Raji (cell line): ENCODE data around the gene NRIP2.

Experiments
- POLR2A ChIP-seq: IDR thresholded peaks from 2 replicates; pipeline ENCODE4 v1.6.1; 2011; ENCODE audit warnings: low read depth, low read length, control low read depth; ENCODE audit not compliant: insufficient read depth

NRIP2 gene, protein sequence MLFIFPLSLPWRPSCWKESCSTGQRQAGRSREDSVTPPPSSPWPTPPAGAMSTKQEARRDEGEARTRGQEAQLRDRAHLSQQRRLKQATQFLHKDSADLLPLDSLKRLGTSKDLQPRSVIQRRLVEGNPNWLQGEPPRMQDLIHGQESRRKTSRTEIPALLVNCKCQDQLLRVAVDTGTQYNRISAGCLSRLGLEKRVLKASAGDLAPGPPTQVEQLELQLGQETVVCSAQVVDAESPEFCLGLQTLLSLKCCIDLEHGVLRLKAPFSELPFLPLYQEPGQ

DNA sequence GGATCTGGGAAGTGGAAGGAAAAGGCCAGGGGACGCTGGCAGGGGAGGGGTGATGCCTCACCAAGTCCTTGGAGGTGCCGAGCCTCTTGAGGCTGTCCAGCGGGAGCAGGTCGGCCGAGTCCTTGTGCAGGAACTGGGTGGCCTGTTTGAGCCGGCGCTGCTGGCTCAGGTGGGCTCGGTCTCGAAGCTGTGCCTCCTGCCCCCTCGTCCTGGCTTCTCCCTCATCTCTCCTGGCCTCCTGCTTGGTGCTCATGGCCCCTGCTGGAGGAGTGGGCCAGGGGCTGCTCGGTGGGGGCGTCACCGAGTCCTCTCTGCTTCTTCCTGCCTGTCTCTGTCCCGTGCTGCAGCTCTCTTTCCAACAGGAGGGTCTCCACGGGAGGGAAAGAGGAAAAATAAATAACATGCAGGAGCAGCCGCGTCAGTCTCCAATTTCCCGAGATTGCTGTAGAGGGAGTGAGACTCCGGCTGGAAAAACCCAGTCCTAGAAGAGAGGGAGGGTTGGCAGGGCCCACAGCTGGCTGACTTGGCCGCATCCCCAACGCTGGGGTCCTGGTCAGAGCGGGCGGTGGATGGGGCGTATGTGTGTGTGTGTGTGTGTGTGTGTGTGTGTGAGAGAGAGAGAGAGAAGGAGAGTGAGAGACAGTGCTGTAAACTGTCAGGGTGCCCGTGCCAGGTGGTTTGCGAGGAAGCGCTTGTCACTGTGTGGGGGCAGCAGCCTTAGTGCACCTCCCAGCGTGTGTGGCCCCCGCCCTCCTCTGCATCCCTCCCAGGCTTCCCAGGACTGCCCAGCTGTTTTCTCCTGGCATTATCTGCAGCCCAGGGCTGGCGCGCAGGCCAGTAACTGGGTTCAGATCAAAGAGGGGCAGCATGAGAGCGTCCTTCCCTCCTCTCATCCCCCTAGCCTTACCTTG is at the start of gene NRIP2:
TSS of gene NRIP2 (minus strand) at position 455 of the 911 bp plus-strand sequence. CDS start at position 403, 52 bp downstream.
- TF ChIP-seq POLR2A: no peak

DNA sequence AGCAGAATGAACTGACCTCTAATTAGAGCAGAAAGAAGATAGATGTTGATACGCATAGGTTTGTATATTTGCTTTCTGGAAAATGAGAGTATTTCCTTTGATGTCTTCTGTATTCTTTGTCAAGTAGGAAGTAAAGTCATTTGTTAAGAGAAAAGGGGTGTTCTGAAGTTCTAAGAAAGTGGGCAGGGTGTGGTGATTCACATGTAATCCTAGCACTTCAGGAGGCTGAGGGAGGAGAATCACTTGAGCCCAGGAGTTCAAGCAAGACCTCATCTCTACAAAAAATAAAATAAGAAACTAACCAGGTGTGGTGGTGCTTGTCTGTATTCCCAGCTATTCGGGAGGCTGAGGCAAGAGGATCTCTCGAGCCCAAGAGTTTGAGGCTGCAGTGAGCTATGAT is 45.0 kb upstream of the NRIP2 start:
- no peak for TF ChIP-seq POLR2A

DNA sequence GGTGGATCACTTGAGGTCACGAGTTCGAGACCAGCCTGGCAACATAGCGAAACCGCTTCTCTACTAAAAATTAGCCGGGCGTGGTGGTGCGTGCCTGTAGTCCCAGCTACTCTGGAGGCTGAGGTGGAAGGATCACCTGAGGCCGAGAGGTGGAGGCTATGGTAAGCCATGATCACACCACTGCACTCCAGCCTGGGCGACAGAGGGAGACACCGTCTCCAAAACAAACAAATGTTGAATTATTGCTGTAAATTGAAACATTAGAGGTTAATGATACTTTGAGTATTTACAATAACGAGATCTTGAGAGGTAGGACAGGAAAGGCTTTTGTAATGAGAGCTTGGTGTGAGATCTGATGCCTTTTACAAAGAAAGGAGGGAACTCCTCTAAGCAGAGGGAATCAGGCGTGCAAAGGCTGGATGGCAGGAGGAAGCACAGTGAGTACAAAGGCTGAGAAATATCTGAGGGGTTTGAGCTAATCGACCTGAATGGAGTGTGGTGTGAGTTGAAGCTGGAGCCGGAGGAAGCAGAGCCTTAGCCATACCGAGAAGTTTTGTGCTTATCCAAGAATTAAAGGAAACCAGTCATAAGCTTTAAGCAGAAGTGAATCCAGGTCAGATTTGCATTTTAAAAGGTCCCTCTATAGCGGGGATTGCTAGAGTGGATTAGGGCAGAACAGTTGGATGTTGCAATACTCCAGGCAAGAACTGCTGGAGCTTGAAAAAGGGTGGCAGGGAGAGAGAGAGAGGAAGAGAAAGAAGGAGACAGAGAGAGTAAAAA is 43.3 kb upstream of the NRIP2 start:
- TF ChIP-seq POLR2A: no peak

DNA sequence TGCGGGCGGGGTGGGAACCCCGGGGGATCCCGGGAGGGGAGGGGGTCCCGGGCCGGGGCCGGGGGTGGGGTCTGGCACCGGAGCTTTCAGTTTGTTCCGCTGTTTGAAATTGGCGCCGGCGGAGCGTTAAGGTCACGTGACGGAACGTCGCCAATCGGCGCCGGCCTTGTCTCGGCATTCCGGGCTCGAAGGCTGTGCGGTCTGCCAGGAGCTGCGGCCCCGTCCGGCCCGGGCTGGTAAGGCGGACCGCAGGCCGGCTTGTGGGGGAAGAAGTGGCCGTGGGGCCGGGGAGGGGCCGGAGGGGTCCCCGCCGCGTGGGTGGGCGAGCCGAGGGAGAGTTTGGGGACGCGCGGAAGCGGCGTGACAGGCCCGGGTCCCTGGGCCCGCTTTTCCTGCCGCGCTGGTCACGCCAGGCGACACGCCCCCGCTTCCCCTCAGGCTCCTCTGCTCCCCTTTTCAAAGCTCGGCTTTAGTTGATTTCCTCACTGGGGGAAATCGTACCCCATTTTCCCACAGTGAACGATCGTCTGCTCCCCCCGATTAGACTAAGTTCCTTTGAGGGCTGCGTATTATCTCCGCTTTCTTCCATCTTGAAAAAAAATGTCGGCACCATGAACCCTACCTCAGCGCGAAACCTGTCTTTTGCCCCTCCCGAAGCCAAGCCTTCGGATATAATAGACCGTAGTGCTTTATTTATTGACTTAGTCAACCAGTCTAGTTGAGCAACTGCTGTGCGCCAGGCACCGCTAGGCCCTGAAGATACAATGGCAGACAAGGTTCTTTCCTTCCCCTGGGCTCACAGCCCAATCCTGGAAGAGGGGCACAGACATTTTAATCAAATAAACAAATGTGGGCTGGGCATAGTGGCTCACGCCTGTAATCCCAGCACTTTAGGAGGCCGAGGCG is 42.5 kb upstream of the NRIP2 start, which contains the start of the genes FOXM1 and RHNO1:
TSS of gene FOXM1 (minus strand) at position 128 of the 906 bp plus-strand sequence. CDS start 2,696 bp downstream, outside the sequence.
TSS of gene RHNO1 (plus strand) at position 177 of the 906 bp plus-strand sequence. CDS start 8,144 bp downstream, outside the sequence.
- peak; percentile 81 for TF ChIP-seq POLR2A

DNA sequence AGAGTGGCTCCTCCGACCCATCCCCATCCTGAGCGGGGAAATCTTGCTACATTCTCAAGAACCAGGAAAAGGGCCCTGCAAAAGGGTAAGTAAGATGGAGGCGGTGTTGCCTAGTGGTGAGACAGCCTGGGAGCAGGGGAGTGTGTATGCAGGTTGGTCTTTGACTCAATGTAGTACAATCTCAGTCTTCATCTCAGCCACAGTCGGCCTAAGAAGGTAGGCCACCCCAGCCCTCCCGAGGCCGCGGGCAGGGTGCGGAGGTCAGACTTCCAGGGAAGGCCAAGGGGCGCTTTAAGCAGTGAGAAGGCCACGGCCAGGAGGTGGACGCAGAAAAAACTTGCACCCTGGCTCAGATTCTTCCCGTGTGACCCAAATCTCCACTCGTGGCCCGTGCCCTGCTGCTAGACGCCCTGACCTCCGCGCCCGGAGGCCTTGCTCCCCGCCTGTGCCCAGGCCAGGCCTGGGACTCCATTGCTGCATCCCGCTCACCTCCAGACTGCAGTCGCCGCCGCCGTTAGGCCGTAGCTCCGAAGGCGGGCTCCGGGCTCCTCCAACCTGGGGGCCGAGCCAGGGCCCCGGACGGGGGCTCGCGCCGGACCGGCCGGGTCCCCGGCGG is 41.7 kb upstream of the NRIP2 start:
- no peak for TF ChIP-seq POLR2A

DNA sequence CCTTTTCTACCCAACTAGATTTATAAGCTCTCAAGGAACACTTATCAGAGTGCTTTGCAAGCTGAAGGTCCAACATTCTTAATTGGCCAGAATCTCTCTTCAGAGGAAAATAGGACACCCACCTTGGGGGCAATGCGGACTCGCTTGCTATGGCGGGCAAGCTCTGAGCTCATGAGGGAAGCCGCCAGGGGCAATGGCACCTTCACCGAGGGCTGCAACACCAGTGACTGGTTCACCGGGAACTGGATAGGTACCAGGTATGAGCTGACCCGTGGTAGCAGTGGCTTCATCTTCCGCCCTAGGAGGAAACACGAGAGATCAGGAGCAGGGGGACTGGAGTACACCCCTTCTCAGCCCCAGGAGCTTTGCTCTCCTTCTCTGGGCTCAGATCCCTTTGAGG is 29.4 kb upstream of the NRIP2 start:
- TF ChIP-seq POLR2A: no peak

DNA sequence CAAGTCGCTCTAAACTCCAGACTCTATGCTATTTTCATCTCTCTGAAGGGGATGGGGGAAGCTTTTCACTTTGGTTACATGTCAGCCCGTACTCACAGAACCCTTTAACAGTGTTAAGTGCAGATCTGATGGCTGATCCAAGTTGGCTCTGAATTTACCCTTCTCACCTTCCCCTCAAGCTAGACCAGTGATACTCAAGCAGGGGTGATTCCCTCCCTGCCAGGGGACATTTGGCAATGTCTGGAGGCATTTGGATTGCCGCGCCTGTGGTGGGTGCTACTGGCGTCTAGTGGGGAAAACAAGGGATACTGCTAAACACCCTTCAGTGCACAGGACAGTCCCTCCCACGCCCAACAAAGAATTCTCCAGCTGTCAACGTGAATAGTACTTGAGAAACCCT is 28.0 kb upstream of the NRIP2 start:
- TF ChIP-seq POLR2A: no peak

DNA sequence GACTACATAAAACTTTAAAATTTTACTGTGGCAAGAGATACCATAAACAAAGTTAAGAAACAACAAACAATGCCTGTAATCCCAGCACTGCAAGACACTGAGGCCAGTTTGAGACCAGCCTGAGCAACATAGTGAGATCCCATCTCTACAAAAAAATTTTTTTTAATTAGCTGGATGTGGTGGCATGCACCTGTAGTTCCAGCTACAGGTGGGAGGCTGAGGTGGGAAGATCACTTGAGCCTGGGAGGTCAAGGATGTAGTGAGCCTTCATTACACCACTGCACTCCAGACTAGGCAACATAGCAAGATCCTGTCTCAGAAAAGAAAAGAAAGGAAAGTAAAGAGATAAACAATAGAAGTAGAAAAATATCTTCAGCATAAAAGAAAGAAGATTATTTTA is 25.3 kb upstream of the NRIP2 start:
- no peak for TF ChIP-seq POLR2A

DNA sequence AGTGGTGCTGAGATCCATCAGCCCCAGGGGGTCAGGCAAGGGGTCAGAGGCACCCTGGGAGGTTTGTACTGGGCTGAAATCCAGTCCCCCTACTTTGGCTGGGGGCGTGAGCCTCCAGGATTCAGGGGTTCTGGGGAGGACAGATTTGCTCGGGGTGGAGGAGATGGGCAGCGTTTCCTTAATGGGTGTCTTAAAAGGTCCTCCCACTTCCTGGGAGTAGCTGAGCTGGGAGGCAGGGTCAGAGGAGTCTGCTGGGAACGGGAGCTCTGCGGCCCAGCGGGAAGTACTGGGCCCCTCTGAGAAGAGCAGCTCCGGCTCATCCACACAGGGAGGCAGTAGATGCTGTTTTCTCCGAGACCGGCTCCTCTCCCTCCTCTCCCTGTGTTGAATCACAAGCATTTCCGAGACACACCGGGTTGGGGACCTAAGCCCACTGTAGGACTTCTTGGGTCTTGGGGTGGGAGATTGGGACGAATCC is 24.1 kb upstream of the NRIP2 start:
- TF ChIP-seq POLR2A: no peak

DNA sequence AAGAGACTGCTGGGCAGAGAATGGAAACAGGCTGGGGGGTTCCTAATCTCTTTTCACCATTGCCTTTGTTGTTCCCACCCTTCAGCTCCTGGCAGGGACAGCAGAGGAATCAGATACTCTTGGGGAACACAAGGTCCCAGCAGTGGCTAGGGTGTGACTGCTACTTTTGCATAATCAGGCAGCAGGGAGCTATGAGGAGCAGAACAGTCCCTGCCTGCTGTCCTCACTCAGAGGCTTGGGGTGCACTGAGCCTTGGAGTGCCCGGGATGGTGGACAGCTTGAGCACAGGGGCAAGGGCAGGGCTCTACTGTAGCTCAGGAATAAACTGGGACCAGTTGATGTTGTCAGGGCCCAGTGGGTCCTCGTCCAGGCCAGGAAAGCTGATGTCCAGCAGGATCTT is 23.5 kb upstream of the NRIP2 start:
- TF ChIP-seq POLR2A: 0 out of 2 replicates have a peak, but pooled peaks have one; percentile 19

DNA sequence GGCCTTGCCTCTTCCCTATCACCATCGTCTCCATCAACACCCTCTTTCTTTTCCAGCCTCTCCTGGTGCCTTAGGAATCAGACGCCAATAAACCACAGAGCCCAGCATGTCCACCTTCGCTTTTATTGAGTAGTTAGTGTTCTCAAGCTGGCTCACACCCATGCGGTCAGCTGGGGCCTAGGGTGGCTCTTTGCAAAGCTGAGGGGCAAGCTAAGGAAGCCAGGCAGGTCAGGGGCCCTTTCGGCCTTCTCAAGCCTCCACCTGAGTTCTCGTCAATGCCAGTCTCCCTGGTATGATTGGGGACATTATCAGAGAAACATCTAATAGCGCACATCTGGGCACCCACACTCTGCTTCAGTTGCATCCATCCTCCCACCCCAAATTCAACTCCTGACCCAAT is 22.7 kb upstream of the NRIP2 start:
- no peak for TF ChIP-seq POLR2A

DNA sequence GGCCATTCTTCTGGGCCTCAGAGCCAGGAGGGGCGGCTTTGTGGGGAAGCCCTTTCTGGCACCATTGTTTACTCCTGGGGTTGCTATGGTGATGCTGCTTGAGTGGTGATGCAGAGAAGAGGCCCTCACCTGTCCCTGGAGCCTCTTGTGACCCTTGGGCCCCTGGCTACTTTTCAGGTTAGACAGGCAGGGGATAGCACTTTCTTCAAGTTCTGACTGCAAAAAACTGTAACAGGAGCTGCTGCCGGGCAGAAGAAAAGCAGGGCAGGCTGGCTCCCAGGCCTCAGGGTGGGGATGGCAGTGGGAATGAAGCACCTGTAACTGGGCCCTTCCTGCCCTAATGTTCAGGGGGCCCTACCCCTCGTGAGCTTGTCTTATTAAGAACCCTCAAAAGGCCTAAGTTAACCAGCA is 22.2 kb upstream of the NRIP2 start, which contains the start of gene TEX52:
TSS of gene TEX52 (minus strand) at position 19 of the 411 bp plus-strand sequence. CDS start at position 6, 13 bp downstream.
- no peak for TF ChIP-seq POLR2A

DNA sequence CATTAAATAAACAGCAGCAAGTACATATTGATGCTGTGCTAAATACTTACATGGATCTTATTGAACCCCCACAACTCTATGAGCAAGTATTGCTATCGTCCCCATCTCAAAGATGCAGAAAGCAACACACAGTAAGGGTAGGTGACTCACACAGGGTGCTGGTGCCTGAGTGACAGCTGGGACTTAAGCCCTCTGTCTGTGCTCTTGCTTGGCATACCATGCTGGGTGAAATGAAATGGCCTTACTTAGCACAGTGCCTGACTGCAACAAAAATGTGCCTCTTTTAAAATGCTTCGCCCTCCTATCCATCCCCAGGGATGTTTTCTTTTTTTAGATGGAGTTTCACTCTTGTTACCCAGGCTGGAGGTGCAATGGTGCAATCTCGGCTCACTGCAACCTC is 21.2 kb upstream of the NRIP2 start:
- no peak for TF ChIP-seq POLR2A

DNA sequence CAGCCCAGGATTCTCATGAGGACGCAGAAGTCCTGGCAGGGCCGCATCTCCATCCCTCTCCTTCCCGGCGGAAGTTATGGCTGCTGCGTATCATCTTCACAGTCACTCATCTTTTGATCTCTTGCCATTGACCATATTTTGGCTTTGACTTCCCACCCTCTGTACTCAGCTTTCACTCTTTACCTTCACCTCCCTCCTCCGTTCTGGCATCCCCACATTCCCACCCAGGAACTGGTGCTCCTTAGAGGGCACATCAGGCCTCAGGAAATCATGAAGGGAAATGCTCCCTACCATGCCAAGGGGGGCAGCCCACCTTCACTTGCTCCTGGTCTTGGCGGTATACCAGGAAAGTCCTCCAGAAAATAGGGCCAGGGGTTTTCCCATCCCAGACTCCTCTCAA is 20.7 kb upstream of the NRIP2 start:
- TF ChIP-seq POLR2A: no peak
